HepG2 (cell line): ENCODE results near the gene SRSF1. TPM values are rescaled to one million over a fixed set of nuclear protein-coding genes. Genes with fewer than 3 reads are reported as not detected.

Source experiments
- ADNP ChIP-seq: sonication (generic); formaldehyde crosslinking; IDR thresholded peaks from 2 replicates; pipeline ENCODE4 v1.4.0; 2020; ENCODE audit warnings: missing genetic modification reagents
- ATF7 ChIP-seq, 2 experiments: fragments of 450-650 bp in 1 of 2; sonication (generic) in 1 of 2; formaldehyde crosslinking in 1 of 2; IDR thresholded peaks; 2 replicates each; pipeline versions ENCODE4 v1.4.0 to v1.6.1; 2016 to 2020; ENCODE audit warnings: antibody characterized with exemption in 1 of 2, mild to moderate bottlenecking in 1 of 2, missing genetic modification reagents in 1 of 2
- FOXA1 ChIP-seq, 2 experiments: fragments of 450-650 bp in 1 of 2; sonication (generic) in 1 of 2; formaldehyde crosslinking in 1 of 2; IDR thresholded peaks; 2 replicates each; pipeline versions ENCODE4 v1.4.0 to v1.6.1; 2016 to 2020; ENCODE audit warnings: missing genetic modification reagents in 1 of 2
- KDM3A ChIP-seq: IDR thresholded peaks from 2 replicates; pipeline ENCODE4 v1.6.1; 2018; ENCODE audit warnings: low read depth, missing compliant biosample characterization
- PLRG1 ChIP-seq: fragments of 450-650 bp; conservative IDR thresholded peaks from 2 replicates; pipeline ENCODE4 v1.6.1; 2016
- POLR2A ChIP-seq, 2 experiments: IDR thresholded peaks; 2 replicates each; pipeline ENCODE4 v1.6.1; 2011; ENCODE audit warnings: low read depth in 2 of 2, low read length in 2 of 2, mild to moderate bottlenecking in 1 of 2, moderate library complexity in 1 of 2; ENCODE audit not compliant: insufficient read depth in 1 of 2
- SMYD3 ChIP-seq: sonication (generic); formaldehyde crosslinking; IDR thresholded peaks from 2 replicates; pipeline ENCODE4 v1.8.1; 2023; ENCODE audit warnings: mild to moderate bottlenecking, missing genetic modification reagents
- ZNF230 ChIP-seq: sonication (generic); formaldehyde crosslinking; IDR thresholded peaks from 2 replicates; pipeline ENCODE4 v1.4.0; 2020; ENCODE audit warnings: mild to moderate bottlenecking, missing genetic modification reagents
- ZNF282 ChIP-seq: fragments of 450-650 bp; IDR thresholded peaks from 2 replicates; pipeline ENCODE4 v1.6.1; 2018; ENCODE audit not compliant: partially characterized antibody
- ZNF337 ChIP-seq: sonication (generic); formaldehyde crosslinking; IDR thresholded peaks from 2 replicates; pipeline ENCODE4 v1.5.1; 2020; ENCODE audit warnings: missing genetic modification reagents, low read depth, mild to moderate bottlenecking, borderline replicate concordance
- polyA plus RNA-seq, 8 experiments: library from polyadenylated mRNA; depleted of rRNA in 3 of 8; stranded (reverse) in 7 of 8; unstranded in 1 of 8; fragments of >200 nt; fragmentation: Illumina TruSeq in 4 of 8; extraction: Trizol in 4 of 8; gene quantifications; 2 replicates each; pipeline versions ENCODE4 v1.2.1 to v1.2.3, GENCODE V29; 2011 to 2016; ENCODE audit warnings: low read depth in 4 of 8, missing spikeins in 1 of 8, mixed read lengths in 1 of 8; ENCODE audit not compliant: insufficient read depth in 1 of 8
- total RNA-seq, 5 experiments: library from RNA; depleted of rRNA; stranded (reverse); fragments of >200 nt; fragmentation: Illumina TruSeq; extraction: Trizol; gene quantifications; 2 replicates each; pipeline ENCODE4 v1.2.3, GENCODE V29; 2016; ENCODE audit warnings: low read depth in 1 of 5
- TF ChIP-seq, protein P1 (sequence below), 2 experiments: sonication (generic) in 1 of 2; formaldehyde crosslinking in 1 of 2; IDR thresholded peaks; 2 replicates each; pipeline versions ENCODE4 v1.5.1 to v1.6.1; 2011 to 2020; ENCODE audit warnings: borderline replicate concordance in 1 of 2, low read depth in 1 of 2, low read length in 1 of 2, mild to moderate bottlenecking in 1 of 2, missing genetic modification reagents in 1 of 2, moderate library complexity in 1 of 2
- TF ChIP-seq, protein P2 (sequence below): sonication (generic); formaldehyde crosslinking; IDR thresholded peaks from 2 replicates; pipeline ENCODE4 v1.9.0; 2022; ENCODE audit warnings: missing genetic modification reagents, mild to moderate bottlenecking, borderline replicate concordance
- TF ChIP-seq, protein P3 (sequence below): sonication (generic); formaldehyde crosslinking; IDR thresholded peaks from 2 replicates; pipeline ENCODE4 v1.4.0; 2020; ENCODE audit warnings: missing genetic modification reagents, borderline replicate concordance
- TF ChIP-seq, protein P4 (sequence below): sonication (generic); formaldehyde crosslinking; IDR thresholded peaks from 2 replicates; pipeline ENCODE4 v1.4.0; 2020; ENCODE audit warnings: missing genetic modification reagents
- TF ChIP-seq, protein P5 (sequence below): sonication (generic); formaldehyde crosslinking; IDR thresholded peaks from 2 replicates; pipeline ENCODE4 v1.5.0; 2020; ENCODE audit warnings: missing genetic modification reagents, mild to moderate bottlenecking, borderline replicate concordance
- TF ChIP-seq, protein P6 (sequence below): sonication (generic); formaldehyde crosslinking; conservative IDR thresholded peaks from 2 replicates; pipeline ENCODE4 v1.4.0; 2020; ENCODE audit warnings: missing genetic modification reagents

SRSF1 gene
- total and polyA plus RNA-seq, 2 of the 13 experiments (the other 11 are each of a cell fraction or from before 2014, with no cell fraction given): 142 to 445 TPM

DNA sequence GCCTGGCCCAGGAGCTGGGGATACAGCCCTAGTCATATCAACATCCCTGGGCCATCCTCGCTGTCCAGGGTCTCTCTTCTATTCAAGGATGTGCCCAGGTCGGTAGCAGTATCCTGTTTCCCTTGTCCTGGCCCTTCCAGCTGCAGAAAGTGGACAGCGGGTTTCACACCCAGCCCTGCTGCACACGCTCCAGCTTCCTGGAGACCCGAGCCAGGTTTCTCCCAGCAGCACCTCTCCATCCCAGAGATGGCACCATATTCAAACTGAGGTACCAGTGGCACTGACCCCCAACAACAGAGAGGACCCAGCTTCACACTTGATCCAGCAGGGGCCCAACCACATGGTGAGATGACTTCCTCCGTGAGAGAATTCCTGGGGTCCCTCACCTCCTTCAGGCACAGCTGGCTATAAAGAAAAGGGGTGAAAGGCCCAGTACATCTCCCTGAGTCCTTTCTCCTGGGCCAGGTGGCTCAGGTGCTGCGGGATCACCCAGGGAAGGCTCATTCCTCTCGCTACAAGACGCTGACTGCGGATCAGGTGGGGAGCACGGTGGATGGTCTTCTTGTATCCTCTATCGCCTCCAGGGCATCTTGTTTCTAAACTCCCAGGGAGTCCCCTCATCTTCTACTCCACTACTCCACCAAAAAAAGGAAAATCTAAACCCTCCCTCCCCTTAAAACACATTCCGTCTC lies 53.2 kb downstream of the SRSF1 start (continued):
- TF ChIP-seq, protein P1, sequence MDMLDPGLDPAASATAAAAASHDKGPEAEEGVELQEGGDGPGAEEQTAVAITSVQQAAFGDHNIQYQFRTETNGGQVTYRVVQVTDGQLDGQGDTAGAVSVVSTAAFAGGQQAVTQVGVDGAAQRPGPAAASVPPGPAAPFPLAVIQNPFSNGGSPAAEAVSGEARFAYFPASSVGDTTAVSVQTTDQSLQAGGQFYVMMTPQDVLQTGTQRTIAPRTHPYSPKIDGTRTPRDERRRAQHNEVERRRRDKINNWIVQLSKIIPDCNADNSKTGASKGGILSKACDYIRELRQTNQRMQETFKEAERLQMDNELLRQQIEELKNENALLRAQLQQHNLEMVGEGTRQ (IDR thresholded peaks at IDR 0.05; ENCODE audit: low read depth, low read length): no peak
- TF ChIP-seq, protein P1 (CRISPR knock-in tag; IDR thresholded peaks at IDR 0.05; ENCODE audit: borderline replicate concordance): no peak
- TF ChIP-seq ZNF282: no peak
- no peak for TF ChIP-seq FOXA1 (IDR thresholded peaks at IDR 0.05)
- TF ChIP-seq FOXA1 (CRISPR knock-in tag; IDR thresholded peaks at IDR 0.05): no peak
- no peak for TF ChIP-seq ZNF230 (CRISPR knock-in tag)
- TF ChIP-seq, protein P2, sequence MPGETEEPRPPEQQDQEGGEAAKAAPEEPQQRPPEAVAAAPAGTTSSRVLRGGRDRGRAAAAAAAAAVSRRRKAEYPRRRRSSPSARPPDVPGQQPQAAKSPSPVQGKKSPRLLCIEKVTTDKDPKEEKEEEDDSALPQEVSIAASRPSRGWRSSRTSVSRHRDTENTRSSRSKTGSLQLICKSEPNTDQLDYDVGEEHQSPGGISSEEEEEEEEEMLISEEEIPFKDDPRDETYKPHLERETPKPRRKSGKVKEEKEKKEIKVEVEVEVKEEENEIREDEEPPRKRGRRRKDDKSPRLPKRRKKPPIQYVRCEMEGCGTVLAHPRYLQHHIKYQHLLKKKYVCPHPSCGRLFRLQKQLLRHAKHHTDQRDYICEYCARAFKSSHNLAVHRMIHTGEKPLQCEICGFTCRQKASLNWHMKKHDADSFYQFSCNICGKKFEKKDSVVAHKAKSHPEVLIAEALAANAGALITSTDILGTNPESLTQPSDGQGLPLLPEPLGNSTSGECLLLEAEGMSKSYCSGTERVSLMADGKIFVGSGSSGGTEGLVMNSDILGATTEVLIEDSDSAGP: peak; percentile 40; the same call in 1 of the 2 replicates
- no peak for TF ChIP-seq POLR2A (IDR thresholded peaks at IDR 0.05; ENCODE audit: insufficient read depth in 1 of 2, low read depth in 2 of 2, low read length in 2 of 2)
- TF ChIP-seq, protein P3, sequence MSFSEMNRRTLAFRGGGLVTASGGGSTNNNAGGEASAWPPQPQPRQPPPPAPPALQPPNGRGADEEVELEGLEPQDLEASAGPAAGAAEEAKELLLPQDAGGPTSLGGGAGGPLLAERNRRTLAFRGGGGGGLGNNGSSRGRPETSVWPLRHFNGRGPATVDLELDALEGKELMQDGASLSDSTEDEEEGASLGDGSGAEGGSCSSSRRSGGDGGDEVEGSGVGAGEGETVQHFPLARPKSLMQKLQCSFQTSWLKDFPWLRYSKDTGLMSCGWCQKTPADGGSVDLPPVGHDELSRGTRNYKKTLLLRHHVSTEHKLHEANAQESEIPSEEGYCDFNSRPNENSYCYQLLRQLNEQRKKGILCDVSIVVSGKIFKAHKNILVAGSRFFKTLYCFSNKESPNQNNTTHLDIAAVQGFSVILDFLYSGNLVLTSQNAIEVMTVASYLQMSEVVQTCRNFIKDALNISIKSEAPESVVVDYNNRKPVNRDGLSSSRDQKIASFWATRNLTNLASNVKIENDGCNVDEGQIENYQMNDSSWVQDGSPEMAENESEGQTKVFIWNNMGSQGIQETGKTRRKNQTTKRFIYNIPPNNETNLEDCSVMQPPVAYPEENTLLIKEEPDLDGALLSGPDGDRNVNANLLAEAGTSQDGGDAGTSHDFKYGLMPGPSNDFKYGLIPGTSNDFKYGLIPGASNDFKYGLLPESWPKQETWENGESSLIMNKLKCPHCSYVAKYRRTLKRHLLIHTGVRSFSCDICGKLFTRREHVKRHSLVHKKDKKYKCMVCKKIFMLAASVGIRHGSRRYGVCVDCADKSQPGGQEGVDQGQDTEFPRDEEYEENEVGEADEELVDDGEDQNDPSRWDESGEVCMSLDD: no peak; the same call in 1 of the 2 replicates
- TF ChIP-seq PLRG1: no peak
- no peak for TF ChIP-seq ADNP (CRISPR knock-in tag)
- TF ChIP-seq, protein P4, sequence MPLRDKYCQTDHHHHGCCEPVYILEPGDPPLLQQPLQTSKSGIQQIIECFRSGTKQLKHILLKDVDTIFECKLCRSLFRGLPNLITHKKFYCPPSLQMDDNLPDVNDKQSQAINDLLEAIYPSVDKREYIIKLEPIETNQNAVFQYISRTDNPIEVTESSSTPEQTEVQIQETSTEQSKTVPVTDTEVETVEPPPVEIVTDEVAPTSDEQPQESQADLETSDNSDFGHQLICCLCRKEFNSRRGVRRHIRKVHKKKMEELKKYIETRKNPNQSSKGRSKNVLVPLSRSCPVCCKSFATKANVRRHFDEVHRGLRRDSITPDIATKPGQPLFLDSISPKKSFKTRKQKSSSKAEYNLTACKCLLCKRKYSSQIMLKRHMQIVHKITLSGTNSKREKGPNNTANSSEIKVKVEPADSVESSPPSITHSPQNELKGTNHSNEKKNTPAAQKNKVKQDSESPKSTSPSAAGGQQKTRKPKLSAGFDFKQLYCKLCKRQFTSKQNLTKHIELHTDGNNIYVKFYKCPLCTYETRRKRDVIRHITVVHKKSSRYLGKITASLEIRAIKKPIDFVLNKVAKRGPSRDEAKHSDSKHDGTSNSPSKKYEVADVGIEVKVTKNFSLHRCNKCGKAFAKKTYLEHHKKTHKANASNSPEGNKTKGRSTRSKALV (CRISPR knock-in tag): 0 out of 2 replicates have a peak, but pooled peaks have one; percentile 32
- no peak for TF ChIP-seq SMYD3
- no peak for TF ChIP-seq ATF7 (IDR thresholded peaks at IDR 0.05)
- no peak for TF ChIP-seq ATF7 (CRISPR knock-in tag; IDR thresholded peaks at IDR 0.05)
- TF ChIP-seq KDM3A (CRISPR knock-in tag): no peak
- TF ChIP-seq, protein P5, sequence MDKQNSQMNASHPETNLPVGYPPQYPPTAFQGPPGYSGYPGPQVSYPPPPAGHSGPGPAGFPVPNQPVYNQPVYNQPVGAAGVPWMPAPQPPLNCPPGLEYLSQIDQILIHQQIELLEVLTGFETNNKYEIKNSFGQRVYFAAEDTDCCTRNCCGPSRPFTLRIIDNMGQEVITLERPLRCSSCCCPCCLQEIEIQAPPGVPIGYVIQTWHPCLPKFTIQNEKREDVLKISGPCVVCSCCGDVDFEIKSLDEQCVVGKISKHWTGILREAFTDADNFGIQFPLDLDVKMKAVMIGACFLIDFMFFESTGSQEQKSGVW: no peak
- TF ChIP-seq ZNF337 (CRISPR knock-in tag): no peak
- TF ChIP-seq, protein P6, sequence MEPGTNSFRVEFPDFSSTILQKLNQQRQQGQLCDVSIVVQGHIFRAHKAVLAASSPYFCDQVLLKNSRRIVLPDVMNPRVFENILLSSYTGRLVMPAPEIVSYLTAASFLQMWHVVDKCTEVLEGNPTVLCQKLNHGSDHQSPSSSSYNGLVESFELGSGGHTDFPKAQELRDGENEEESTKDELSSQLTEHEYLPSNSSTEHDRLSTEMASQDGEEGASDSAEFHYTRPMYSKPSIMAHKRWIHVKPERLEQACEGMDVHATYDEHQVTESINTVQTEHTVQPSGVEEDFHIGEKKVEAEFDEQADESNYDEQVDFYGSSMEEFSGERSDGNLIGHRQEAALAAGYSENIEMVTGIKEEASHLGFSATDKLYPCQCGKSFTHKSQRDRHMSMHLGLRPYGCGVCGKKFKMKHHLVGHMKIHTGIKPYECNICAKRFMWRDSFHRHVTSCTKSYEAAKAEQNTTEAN: no peak
